GM12891 (cell line): ENCODE measurements around the gene PIN1.

Experiments used
- PAX5 ChIP-seq: IDR thresholded peaks from 2 replicates; pipeline ENCODE4 v1.6.1; 2011; ENCODE audit warnings: low read length, moderate library complexity, mild to moderate bottlenecking; ENCODE audit not compliant: insufficient read depth, severe bottlenecking
- POLR2A ChIP-seq: IDR thresholded peaks from 2 replicates; pipeline ENCODE4 v1.6.1; 2011; ENCODE audit warnings: low read depth, low read length, control low read depth
- POLR2AphosphoS5 ChIP-seq: IDR thresholded peaks from 2 replicates; pipeline ENCODE4 v1.6.1; 2011; ENCODE audit warnings: low read depth, low read length, control low read depth
- SPI1 ChIP-seq: IDR thresholded peaks from 2 replicates; pipeline ENCODE4 v1.6.1; 2011; ENCODE audit warnings: low read depth, low read length, control low read depth
- TAF1 ChIP-seq: IDR thresholded peaks from 2 replicates; pipeline ENCODE4 v1.6.1; 2011; ENCODE audit warnings: low read depth, low read length, control low read depth

DNA sequence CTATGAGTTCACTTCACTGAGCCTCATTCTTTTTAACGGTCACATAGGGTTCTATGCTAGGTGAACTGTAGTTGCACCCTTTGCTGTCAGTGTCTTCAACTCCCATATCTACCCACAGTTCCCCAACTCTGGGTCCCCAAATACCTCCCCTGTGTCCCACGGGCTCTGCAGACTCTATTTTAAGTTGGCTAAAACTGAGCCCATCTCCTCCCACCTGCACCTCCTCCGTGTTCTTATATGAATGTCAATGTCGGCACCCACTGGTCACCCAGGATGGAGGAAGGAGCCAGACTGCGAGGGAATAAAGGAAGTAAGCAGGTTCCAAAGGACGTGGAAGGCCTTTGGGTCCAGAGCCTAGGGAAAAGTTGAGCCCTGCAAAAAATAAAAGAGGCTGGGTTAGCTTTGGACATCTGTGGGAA lies 802 bp upstream of the PIN1 start:
- TF ChIP-seq POLR2A (no peak), TAF1 (no peak), POLR2AphosphoS5 (no peak), SPI1 (no peak), PAX5 (no peak)
